HL-60 (cell line): ENCODE data around the gene CCDC47.

Experiments
- DNase-seq, 2 experiments: peaks; one replicate each; pipeline ENCODE4 v3.0.0-alpha.2; 2010 to 2020; ENCODE audit warnings: low read depth in 1 of 2, low spot score in 1 of 2
- H3K27ac ChIP-seq: fragments of 250-450 bp; sonication (Bioruptor Pico); replicated peaks from 2 replicates; pipeline ENCODE4 v1.5.1; 2020; ENCODE audit warnings: mild to moderate bottlenecking, moderate library complexity
- H3K27me3 ChIP-seq: fragments of 250-450 bp; sonication (Bioruptor Pico); 2 replicates; pipeline ENCODE4 v1.5.1; 2021; ENCODE audit warnings: mild to moderate bottlenecking, moderate library complexity; ENCODE audit not compliant: insufficient read depth, poor library complexity, severe bottlenecking
- H3K4me3 ChIP-seq: replicated peaks from 2 replicates; pipeline ENCODE4 v1.5.1; 2011; ENCODE audit warnings: mild to moderate bottlenecking, control low read depth, low read length; ENCODE audit not compliant: insufficient read depth
- CTCF ChIP-seq: IDR thresholded peaks from one replicate; pipeline ENCODE4 v1.5.1; 2011; ENCODE audit warnings: low read length, control low read depth, inconsistent platforms; ENCODE audit not compliant: insufficient read depth
- GABPA ChIP-seq: IDR thresholded peaks from 2 replicates; pipeline ENCODE4 v1.6.1; 2012; ENCODE audit warnings: low read depth
- POLR2AphosphoS5 ChIP-seq: IDR thresholded peaks from 2 replicates; pipeline ENCODE4 v1.6.1; 2012; ENCODE audit warnings: low read depth
- REST ChIP-seq: IDR thresholded peaks from 2 replicates; pipeline ENCODE4 v1.6.1; 2012; ENCODE audit warnings: low read depth; ENCODE audit not compliant: insufficient replicate concordance
- SPI1 ChIP-seq: IDR thresholded peaks from 2 replicates; pipeline ENCODE4 v1.6.1; 2012; ENCODE audit warnings: low read depth, mild to moderate bottlenecking, borderline replicate concordance

CCDC47 gene

DNA sequence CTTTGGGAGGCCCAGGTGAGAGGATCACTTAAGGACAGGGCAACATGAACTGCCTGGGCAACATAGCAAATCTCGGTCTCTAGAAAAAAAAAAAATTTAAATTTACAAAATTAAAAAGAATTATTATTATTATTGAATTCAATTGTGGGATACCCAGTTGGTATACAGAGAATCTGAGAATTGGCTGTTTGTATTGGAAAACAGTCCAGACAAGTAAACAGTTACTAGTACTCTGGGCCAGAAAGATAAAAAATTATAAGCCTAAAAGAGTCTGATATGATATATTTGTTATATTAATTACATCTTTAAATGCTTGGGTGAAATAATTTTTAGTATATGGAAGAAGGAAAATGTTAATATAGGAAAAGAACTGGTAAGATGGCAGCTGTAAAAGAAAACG lies 15.0 kb downstream of the CCDC47 start:
- H3K4me3 ChIP-seq = no peak overlapping the region
- no peaks in the 10 kb centered on the region for H3K27me3 ChIP-seq
- TF ChIP-seq REST (no peak), GABPA (no peak), CTCF (no peak), POLR2AphosphoS5 (no peak), SPI1 (no peak)
- no peak for DNase-seq
- no peak overlapping the region for H3K27ac ChIP-seq

DNA sequence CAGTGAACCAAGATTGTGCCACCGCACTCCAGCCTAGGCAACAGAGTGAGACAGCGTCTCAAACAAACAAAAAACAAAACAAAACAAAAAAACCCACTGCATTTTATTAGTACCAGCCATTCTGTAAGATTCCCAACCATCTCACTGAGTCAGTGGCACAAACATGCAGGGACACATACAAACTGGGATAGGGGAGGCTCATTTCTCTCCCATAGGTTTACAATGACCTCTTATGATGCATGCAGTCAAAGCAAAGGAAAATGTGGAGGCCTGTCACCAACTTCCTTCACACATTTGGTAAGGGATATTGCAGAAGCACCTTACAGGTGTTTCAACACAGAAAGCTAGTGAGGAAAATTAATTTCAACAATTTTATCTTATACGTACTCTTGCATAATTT lies 19.4 kb downstream of the CCDC47 start:
- H3K4me3 ChIP-seq = no peak overlapping the region
- H3K27me3 ChIP-seq = no peaks in the 10 kb centered on the region
- peak in 1 of 2 experiments; percentile 42 for DNase-seq
- TF ChIP-seq REST (no peak), CTCF (no peak), POLR2AphosphoS5 (no peak), SPI1 (no peak), GABPA (no peak)
- peak overlapping the region; percentile 53 for H3K27ac ChIP-seq

- peak in 1 of 2 experiments; percentile 50 for DNase-seq
- TF ChIP-seq REST (no peak), GABPA (no peak), SPI1 (no peak), POLR2AphosphoS5 (no peak), CTCF (no peak)
- peak overlapping the region; percentile 53 for H3K27ac ChIP-seq
- no peak overlapping the region for H3K4me3 ChIP-seq
- no peaks in the 10 kb centered on the region for H3K27me3 ChIP-seq
Measured at GRCh38 chr17:63753215-63753614, 20.2 kb downstream of the CCDC47 start.
